HT-29 (cell line): ENCODE results near the gene MED27. TPM values are rescaled to one million over a fixed set of nuclear protein-coding genes. Genes with fewer than 3 reads are reported as not detected.

Experiments used
- DNase-seq: peaks from one replicate; pipeline ENCODE4 v3.0.0-alpha.2; 2015; ENCODE audit warnings: low spot score
- total RNA-seq: library from RNA; depleted of rRNA; stranded (reverse); fragments of >200 nt; shearing (Covaris generic); gene quantifications from 2 replicates; pipeline ENCODE4 v1.2.3, GENCODE V29; 2014; rRNA removed

MED27 gene
- total RNA-seq, 1 experiment from 2014 or later, result 26.7 TPM

DNA sequence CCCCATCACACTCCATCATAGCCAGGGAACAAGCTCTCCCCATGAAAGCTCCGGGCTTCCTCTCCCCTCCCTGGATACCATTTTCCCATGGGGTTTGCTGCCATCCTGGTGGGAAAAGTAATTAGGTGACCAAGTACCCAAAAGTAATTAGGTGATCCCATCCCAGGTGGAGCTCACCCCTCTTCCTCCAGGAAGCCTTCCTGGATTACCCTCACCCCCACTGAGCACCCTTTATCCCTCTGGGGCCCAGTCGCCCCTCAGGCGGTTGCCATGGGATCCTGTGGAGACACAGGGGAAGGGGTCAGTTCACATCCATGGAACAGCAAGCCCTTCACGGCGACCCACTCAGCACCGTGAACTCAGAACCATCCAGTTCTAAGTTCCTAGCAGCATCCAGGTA lies 265.0 kb downstream of the MED27 start:
- no peak for DNase-seq

DNA sequence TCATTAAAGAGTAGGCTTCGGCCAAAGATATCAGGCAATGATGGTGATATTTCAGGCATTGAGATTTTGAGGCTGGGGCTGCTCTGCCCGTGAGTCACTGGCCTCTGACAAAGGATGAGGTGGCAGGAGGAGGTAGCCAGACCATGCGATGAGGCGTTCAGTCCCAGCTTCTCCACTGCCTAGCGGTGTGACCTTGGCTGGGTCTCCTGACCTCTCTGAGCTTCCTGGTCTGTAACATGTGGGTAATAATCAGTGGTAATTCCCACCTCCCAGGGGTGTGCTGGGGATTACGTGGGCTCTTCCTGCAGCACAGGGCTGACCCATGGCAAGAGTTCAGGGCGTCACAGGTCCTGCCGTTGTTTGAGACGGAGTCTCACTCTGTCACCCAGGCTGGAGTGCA lies 266.6 kb downstream of the MED27 start:
- DNase-seq, result no peak

DNA sequence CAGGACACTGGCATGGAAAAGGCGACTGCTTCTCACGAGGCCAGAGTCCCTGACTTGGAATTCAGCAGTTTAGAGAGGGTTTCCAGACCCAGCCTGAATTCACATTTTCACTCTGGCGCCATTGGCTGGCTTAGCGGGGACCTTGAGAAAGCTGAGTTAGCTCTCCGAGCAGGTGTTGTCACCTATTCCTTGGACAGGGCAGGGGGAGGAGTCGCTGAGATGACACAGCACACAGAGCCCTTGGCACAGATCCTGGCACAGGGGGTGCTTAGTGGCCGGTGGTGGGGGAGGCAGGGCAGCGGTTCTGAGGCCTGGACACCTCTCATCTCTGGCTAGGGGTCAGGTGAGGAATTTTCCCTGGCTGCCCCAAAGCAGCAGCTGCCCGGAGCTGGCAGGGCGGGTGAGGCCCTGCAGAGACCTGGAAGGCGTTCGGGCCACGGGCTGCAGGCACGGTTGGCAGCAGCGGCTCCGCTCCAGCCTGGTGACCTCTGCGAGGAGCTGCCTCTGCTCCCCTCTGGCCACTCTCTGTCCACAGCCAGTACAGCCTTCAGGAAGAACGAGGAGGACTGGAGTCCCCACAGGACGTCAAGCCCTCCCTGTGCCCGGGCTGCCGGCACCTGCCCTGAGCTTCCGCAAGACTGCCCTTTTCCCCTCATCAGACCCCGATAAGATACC lies 267.4 kb downstream of the MED27 start:
- no peak for DNase-seq

DNA sequence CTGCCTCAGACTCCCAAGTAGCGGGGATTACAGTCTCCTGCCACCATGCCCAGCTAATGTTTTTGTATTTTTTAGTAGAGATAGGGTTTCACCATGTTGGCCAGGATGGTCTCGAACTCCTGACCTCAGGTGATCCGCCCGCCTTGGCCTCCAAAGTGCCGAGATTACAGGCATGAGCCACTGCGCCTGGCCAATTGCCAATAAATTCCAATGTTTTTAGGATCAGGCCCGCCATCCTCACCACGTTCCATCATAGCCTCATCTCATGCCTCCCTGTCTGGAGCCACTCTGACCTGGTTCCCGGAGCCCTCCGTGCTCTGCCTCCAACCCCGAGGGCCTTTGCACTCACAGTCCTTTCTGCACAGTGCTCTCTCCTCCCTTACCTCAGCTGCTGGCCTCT lies 268.3 kb downstream of the MED27 start:
- DNase-seq, result no peak

DNA sequence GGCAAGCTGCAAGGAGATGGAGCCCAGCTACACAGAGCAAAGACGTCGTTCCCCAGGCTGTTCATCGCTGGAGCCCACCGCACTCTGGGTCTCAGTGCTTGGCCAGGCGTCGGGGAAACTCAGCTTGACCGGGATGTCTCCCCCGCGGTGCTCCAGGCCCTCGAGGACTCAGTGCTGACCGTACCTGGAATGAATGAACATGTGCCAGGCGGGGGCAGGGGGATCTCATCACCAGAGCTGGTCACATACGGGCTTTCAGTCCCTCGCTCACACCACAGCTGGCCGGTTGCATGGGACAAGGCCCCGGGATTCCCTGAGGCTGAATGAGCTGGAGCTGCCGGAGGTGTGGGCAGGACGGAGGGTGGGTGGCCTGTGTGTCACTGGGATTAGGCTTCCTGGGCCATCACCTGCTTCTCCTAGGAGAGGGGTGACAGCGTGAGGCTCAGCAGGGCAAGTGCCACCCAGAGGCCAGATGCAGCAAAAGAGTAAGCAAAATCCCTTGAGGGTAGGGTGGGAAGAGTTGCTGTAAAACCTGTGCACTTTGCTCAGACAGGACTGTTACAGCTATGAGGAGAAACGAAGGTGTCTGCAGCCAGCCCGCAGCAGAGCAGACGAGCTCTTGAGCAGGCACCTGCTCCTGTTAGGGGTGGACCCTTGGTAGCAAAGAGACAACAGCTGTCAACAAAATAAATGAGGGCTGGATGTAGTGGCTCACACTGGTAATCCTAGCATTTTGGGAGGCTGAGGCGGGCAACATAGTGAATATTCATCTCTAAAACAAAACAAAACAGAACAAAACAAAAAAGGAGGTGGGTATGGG lies 269.1 kb downstream of the MED27 start:
- no peak for DNase-seq

Other genes starting within 250 kb of the MED27 start
- not detected in 2 replicates for gene NTNG2, start 82.2 kb upstream of the MED27 start, total RNA-seq